Calu3 (cell line): ENCODE data around the gene FAM120B. TPM values are rescaled to one million over a fixed set of nuclear protein-coding genes. Genes with fewer than 3 reads are reported as not detected.

Experiments
- BruUV-seq: library from RNA; stranded (reverse); fragments of 400-500 nt; replicated peaks from 2 replicates; lab custom pipeline; 2021; lab: Mats Ljungman, UMichigan
- CTCF ChIA-PET: fragments of 300-600 bp; sonication (Branson Sonifier 250); formaldehyde crosslinking; loops from one replicate; lab custom pipeline; 2022; ENCODE audit warnings: antibody characterized with exemption; lab: Charles Lee
- DNase-seq: peaks from one replicate; pipeline ENCODE4 v3.0.0; 2022
- H3K27ac Mint-ChIP-seq: one replicate; pipeline ENCODE4 v1.8.0; 2022; ENCODE audit warnings: mixed read lengths; ENCODE audit not compliant: unreplicated experiment
- H3K27me3 Mint-ChIP-seq: one replicate; pipeline ENCODE4 v1.8.0; 2022; ENCODE audit warnings: mixed read lengths; ENCODE audit not compliant: unreplicated experiment
- H3K36me3 Mint-ChIP-seq: one replicate; pipeline ENCODE4 v1.8.0; 2022; ENCODE audit warnings: mild to moderate bottlenecking, moderate library complexity, mixed read lengths; ENCODE audit not compliant: insufficient read depth, unreplicated experiment
- H3K4me1 Mint-ChIP-seq: one replicate; pipeline ENCODE4 v1.8.0; 2022; ENCODE audit warnings: mild to moderate bottlenecking, low read depth, mixed read lengths; ENCODE audit not compliant: unreplicated experiment
- H3K4me3 Mint-ChIP-seq: one replicate; pipeline ENCODE4 v1.8.0; 2022; ENCODE audit warnings: mild to moderate bottlenecking, low read depth, moderate library complexity, mixed read lengths; ENCODE audit not compliant: unreplicated experiment
- H3K9me3 Mint-ChIP-seq: one replicate; pipeline ENCODE4 v1.8.0; 2022; ENCODE audit warnings: low read depth, mixed read lengths; ENCODE audit not compliant: unreplicated experiment
- intact Hi-C: fragments of 100-400 bp; cut with micrococcal nuclease; formaldehyde crosslinking; loops from one replicate; pipeline ENCODE4 v1.10.0; 2022; ENCODE audit not compliant: unreplicated experiment
- total RNA-seq: library from RNA; stranded (reverse); gene quantifications from 2 replicates; pipeline ENCODE4 v1.2.3, GENCODE V29; 2022
- TF ChIP-seq, protein P1 (sequence below): fragments of 200-600 bp; IDR thresholded peaks from one replicate; pipeline ENCODE4 v1.8.0; 2022; ENCODE audit warnings: antibody characterized with exemption; ENCODE audit not compliant: unreplicated experiment

The FAM120B gene
- total RNA-seq, 1 experiment from 2014 or later: 13.2 TPM

DNA sequence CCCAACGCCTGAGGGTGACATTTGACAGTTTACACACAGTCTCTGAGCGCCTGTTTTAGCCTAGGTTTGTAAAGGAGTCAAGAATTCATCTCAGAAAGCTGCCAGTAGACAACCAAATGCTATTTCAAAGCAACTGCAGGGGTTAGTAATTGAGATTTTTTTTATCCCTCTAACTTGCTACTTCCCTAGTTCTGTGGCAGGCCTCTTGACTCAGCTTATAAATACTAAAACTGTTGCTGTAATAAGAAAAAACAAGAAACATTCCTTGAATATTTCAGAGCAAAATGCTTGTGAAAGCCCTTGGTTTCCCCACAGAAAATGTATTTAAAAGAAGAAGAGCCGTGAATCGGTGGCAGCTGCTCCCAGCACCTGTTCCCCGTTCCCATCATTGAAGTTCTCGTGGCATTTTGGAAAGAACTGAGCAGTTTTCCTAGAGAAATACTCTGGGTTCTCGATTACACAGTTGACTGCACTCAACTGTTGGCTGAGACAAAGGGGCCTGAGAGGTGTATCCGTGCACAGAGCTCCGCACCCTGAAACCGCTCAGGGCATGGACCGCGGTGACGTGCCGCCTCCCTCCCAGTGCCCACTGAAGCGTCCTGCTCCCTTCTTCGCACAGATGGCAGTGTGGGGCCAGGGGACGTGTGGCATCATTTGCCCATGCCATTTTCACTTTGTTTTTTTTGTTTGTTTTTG lies 36.6 kb upstream of the FAM120B start:
- Mint-ChIP-seq H3K4me3 (no peak overlapping the region), H3K27me3 (peaks cover 54% of the 10 kb centered on the region), H3K27ac (no peak overlapping the region), H3K9me3 (no peaks in the 10 kb centered on the region), H3K36me3 (no peaks in the 10 kb centered on the region), H3K4me1 (peaks cover 8% of the 10 kb centered on the region)
- TF ChIP-seq, protein P1, sequence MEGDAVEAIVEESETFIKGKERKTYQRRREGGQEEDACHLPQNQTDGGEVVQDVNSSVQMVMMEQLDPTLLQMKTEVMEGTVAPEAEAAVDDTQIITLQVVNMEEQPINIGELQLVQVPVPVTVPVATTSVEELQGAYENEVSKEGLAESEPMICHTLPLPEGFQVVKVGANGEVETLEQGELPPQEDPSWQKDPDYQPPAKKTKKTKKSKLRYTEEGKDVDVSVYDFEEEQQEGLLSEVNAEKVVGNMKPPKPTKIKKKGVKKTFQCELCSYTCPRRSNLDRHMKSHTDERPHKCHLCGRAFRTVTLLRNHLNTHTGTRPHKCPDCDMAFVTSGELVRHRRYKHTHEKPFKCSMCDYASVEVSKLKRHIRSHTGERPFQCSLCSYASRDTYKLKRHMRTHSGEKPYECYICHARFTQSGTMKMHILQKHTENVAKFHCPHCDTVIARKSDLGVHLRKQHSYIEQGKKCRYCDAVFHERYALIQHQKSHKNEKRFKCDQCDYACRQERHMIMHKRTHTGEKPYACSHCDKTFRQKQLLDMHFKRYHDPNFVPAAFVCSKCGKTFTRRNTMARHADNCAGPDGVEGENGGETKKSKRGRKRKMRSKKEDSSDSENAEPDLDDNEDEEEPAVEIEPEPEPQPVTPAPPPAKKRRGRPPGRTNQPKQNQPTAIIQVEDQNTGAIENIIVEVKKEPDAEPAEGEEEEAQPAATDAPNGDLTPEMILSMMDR: no peak
- DNase-seq: no peak
- CTCF ChIA-PET: no interaction called here
- BruUV-seq: no TSS peak
- intact Hi-C loops: no loop called here

DNA sequence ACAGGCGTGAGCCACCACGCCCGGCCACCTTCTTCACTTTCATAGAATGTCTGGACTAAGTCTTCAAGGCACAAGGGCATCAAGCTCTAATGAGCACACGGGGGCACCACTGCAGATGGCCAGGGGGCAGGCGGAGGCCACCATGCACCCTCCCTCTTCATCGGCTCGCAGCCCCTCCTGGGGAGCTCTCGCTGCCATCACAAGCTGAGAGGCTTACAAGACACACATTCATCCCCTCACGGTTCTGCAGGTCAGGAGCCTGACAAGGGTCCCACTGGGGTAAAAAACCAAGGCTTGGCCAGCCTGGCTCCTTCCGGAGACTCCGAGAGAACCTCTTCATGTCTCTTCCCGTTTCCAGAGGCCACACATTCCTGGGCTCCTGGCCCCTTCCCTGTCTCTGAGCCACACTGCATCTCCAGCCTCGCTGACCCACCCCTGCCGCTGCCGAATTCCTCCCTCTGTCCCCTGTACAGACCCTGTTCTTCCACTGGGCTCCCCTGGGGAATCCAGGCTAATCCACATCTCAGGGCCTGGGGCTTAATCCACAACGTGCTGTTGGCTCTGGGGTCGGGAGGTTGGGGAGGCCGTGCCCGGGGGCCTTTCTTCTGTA lies 35.5 kb upstream of the FAM120B start:
- Mint-ChIP-seq H3K27me3 (peaks cover 54% of the 10 kb centered on the region), H3K4me3 (no peak overlapping the region), H3K9me3 (no peaks in the 10 kb centered on the region), H3K4me1 (no peaks in the 10 kb centered on the region), H3K27ac (no peak overlapping the region), H3K36me3 (no peaks in the 10 kb centered on the region)
- CTCF ChIA-PET: no interaction called here
- intact Hi-C loops: no loop called here
- no TSS peak for BruUV-seq
- DNase-seq: no peak
- TF ChIP-seq, protein P1: no peak

DNA sequence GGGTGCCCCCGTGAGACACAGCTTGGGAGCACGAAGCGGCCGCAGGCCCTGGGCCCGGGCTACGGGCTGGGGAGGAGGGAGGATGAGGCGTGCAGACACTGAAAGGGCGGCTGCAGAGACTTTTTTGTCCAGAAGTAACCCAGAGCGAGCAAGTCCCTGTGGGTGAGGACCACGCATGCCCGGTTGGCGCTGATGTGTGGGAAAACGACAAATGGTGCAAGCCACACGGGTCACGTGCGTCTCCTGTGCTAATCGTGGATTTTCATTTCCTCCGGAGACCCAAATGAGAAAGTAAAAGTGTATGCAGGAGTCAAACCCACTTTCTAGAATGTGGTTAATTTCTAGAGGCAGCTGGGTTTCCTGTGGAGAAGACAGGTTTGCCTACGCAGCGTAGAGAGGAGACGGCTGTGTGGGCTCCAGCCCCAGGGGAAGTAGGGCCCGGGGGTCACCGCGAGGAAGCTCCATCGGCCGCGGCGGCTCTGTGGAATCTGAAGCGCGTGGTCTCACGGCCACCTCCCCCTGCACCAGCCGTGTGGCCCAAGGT lies 34.7 kb upstream of the FAM120B start:
- BruUV-seq: no TSS peak
- no peaks in the 10 kb centered on the region for H3K4me1 Mint-ChIP-seq
- no peaks in the 10 kb centered on the region for H3K9me3 Mint-ChIP-seq
- H3K27me3 Mint-ChIP-seq: peaks cover 51% of the 10 kb centered on the region
- no peak for DNase-seq
- H3K4me3 Mint-ChIP-seq: no peak overlapping the region
- H3K36me3 Mint-ChIP-seq: no peaks in the 10 kb centered on the region
- TF ChIP-seq, protein P1: no peak
- intact Hi-C loops: no loop called here
- CTCF ChIA-PET: no interaction called here
- no peak overlapping the region for H3K27ac Mint-ChIP-seq

DNA sequence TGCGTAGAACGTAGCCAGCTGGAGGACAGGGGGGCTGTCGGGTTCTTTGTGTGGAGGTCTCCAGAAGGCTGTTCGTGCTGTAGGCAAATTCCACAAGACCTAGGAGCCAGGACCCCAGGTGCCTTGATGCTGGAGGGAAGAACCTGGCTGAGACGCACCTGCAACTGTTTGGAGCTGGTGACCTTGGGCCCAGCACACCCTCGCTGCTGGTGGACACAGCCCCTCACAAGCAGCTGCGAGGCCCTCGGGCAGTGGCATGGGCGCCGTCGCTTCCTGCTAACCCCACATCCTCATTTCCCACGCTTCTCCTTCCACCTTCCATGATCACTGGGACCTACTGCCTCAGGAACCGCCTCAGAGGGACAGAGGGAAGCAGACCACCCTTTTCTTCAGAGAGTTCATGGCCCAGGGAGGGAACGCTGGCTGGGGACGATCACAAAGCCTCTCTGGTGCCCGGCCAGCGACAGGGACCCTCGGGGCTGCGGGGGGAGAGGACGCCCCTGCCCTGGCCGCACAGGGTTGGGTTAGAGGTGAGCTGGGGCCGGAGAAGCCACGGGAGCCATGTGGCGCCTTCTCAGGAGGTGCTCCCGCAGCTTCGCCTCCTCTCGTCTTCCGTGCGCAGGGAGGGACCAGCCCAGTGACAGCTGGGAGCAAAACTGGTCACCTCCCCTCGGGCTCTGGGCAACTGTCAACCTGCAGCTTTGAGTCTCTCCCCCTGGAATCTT lies 34.1 kb upstream of the FAM120B start:
- Mint-ChIP-seq H3K27ac (no peak overlapping the region), H3K36me3 (no peaks in the 10 kb centered on the region), H3K4me1 (no peaks in the 10 kb centered on the region), H3K27me3 (peaks cover 50% of the 10 kb centered on the region), H3K9me3 (no peaks in the 10 kb centered on the region), H3K4me3 (no peak overlapping the region)
- no TSS peak for BruUV-seq
- TF ChIP-seq, protein P1: no peak
- DNase-seq: no peak
- CTCF ChIA-PET: interaction anchor here (0.5 kb wide), 1 partner anchor 31 kb away, joined by 3 read pairs; no protein-coding TSS in a partner anchor
- intact Hi-C loops: no loop called here
